Skeletal muscle satellite cell (primary cell): ENCODE data around the gene INO80D.
"Not testable (repeated sequence)": the region's sequence is repeated elsewhere in the genome, so short reads cannot be mapped to it uniquely, and the experiment has no call there.

Experiments used
- H3K27me3 ChIP-seq: 2 replicates; pipeline ENCODE4 v1.7.0; 2013; ENCODE audit warnings: low read length; ENCODE audit not compliant: control insufficient read depth, insufficient read depth
- H3K36me3 ChIP-seq: 2 replicates; pipeline ENCODE4 v1.7.0; 2013; ENCODE audit warnings: mild to moderate bottlenecking, control low read depth, low read length; ENCODE audit not compliant: insufficient read depth
- H3K4me1 ChIP-seq: 2 replicates; pipeline ENCODE4 v1.7.0; 2013; ENCODE audit warnings: low read length; ENCODE audit not compliant: control insufficient read depth, insufficient read depth
- H3K4me2 ChIP-seq: 2 replicates; pipeline ENCODE4 v1.7.0; 2013; ENCODE audit warnings: mild to moderate bottlenecking, low read length
- H3K4me3 ChIP-seq: 2 replicates; pipeline ENCODE4 v1.7.0; 2013; ENCODE audit warnings: low read length
- H3K9ac ChIP-seq: 2 replicates; pipeline ENCODE4 v1.7.0; 2013; ENCODE audit warnings: mild to moderate bottlenecking, low read depth, low read length, moderate library complexity
- H3K9me3 ChIP-seq: replicated peaks from 2 replicates; pipeline ENCODE4 v1.7.0; 2013; ENCODE audit warnings: mild to moderate bottlenecking, control low read depth, low read length

INO80D gene

GRCh38 chr2:205989271-205990071 lies 96.5 kb downstream of the INO80D start:
- Histone ChIP-seq H3K27me3 (no peaks in the 10 kb centered on the region), H3K36me3 (peaks cover 5% of the 10 kb centered on the region)

GRCh38 chr2:205988681-205989080 lies 97.3 kb downstream of the INO80D start:
- not testable (repeated sequence) for H3K36me3 ChIP-seq, H3K9me3 ChIP-seq, H3K4me1 ChIP-seq, H3K4me3 ChIP-seq, H3K4me2 ChIP-seq, H3K9ac ChIP-seq, H3K27me3 ChIP-seq

More at GRCh38 chr2:205989271-205990071, 96.5 kb downstream of the INO80D start:
- Histone ChIP-seq H3K4me2 (no peak overlapping the region), H3K9ac (no peak overlapping the region), H3K9me3 (no peaks in the 10 kb centered on the region), H3K4me1 (no peaks in the 10 kb centered on the region), H3K4me3 (no peak overlapping the region)

- Histone ChIP-seq H3K9me3 (no peaks in the 10 kb centered on the region), H3K27me3 (no peaks in the 10 kb centered on the region), H3K4me3 (no peak overlapping the region), H3K4me1 (no peaks in the 10 kb centered on the region), H3K36me3 (peaks cover 5% of the 10 kb centered on the region), H3K9ac (no peak overlapping the region), H3K4me2 (no peak overlapping the region)
These were observed 97.7 kb downstream of the INO80D start for GRCh38 chr2:205988274-205988673.

- not testable (repeated sequence) for H3K9ac ChIP-seq, H3K4me2 ChIP-seq, H3K4me1 ChIP-seq, H3K27me3 ChIP-seq, H3K9me3 ChIP-seq, H3K4me3 ChIP-seq, H3K36me3 ChIP-seq
These were observed 99.6 kb downstream of the INO80D start for GRCh38 chr2:205986334-205986733.

- no peaks in the 10 kb centered on the region for H3K9me3 ChIP-seq
- H3K4me3 ChIP-seq, result no peak overlapping the region
- no peak overlapping the region for H3K4me2 ChIP-seq
- no peaks in the 10 kb centered on the region for H3K4me1 ChIP-seq
- no peak overlapping the region for H3K9ac ChIP-seq
- H3K36me3 ChIP-seq, result no peaks in the 10 kb centered on the region
- no peaks in the 10 kb centered on the region for H3K27me3 ChIP-seq
These were observed 101.6 kb downstream of the INO80D start for GRCh38 chr2:205984381-205984780.

GRCh38 chr2:205982776-205983327 lies 103.1 kb downstream of the INO80D start:
- Histone ChIP-seq H3K4me1 (no peaks in the 10 kb centered on the region), H3K9me3 (no peaks in the 10 kb centered on the region), H3K4me3 (no peak overlapping the region), H3K9ac (no peak overlapping the region), H3K27me3 (no peaks in the 10 kb centered on the region), H3K4me2 (no peak overlapping the region), H3K36me3 (no peaks in the 10 kb centered on the region)

GRCh38 chr2:205978728-205979127 lies 107.2 kb downstream of the INO80D start:
- not testable (repeated sequence) for H3K4me3 ChIP-seq, H3K9me3 ChIP-seq, H3K4me1 ChIP-seq, H3K9ac ChIP-seq, H3K36me3 ChIP-seq, H3K4me2 ChIP-seq, H3K27me3 ChIP-seq

- not testable (repeated sequence) for H3K4me1 ChIP-seq, H3K9me3 ChIP-seq, H3K4me3 ChIP-seq, H3K9ac ChIP-seq, H3K27me3 ChIP-seq, H3K36me3 ChIP-seq, H3K4me2 ChIP-seq
These were observed 108.3 kb downstream of the INO80D start for GRCh38 chr2:205977699-205978098.

GRCh38 chr2:205976934-205977659 lies 108.9 kb downstream of the INO80D start:
- H3K4me2 ChIP-seq, H3K4me1 ChIP-seq, H3K4me3 ChIP-seq, H3K9ac ChIP-seq, H3K9me3 ChIP-seq, H3K36me3 ChIP-seq, H3K27me3 ChIP-seq: not testable (repeated sequence)

GRCh38 chr2:205976120-205976814 lies 109.7 kb downstream of the INO80D start:
- no peaks in the 10 kb centered on the region for H3K4me1 ChIP-seq
- H3K27me3 ChIP-seq, result peaks cover 3% of the 10 kb centered on the region
- H3K9ac ChIP-seq, result no peak overlapping the region
- H3K9me3 ChIP-seq, result no peaks in the 10 kb centered on the region
- no peak overlapping the region for H3K4me3 ChIP-seq
- no peaks in the 10 kb centered on the region for H3K36me3 ChIP-seq
- no peak overlapping the region for H3K4me2 ChIP-seq

GRCh38 chr2:205975082-205975949 lies 110.7 kb downstream of the INO80D start:
- no peaks in the 10 kb centered on the region for H3K4me1 ChIP-seq
- H3K36me3 ChIP-seq, result no peaks in the 10 kb centered on the region
- no peak overlapping the region for H3K9ac ChIP-seq
- H3K27me3 ChIP-seq, result peaks cover 3% of the 10 kb centered on the region
- H3K4me3 ChIP-seq, result no peak overlapping the region
- H3K9me3 ChIP-seq, result no peaks in the 10 kb centered on the region
- H3K4me2 ChIP-seq, result no peak overlapping the region
